K562 (cell line): ENCODE results near the gene GCGR. TPM values are rescaled to one million over a fixed set of nuclear protein-coding genes. Genes with fewer than 3 reads are reported as not detected.

Source experiments
- ATF1 ChIP-seq, 2 experiments: fragments of 450-650 bp in 1 of 2; IDR thresholded peaks; 2 replicates each; pipeline ENCODE4 v1.6.1; 2016; ENCODE audit warnings: missing compliant biosample characterization in 1 of 2, missing genetic modification characterization in 1 of 2
- BRD4 ChIP-seq: fragments of 200-600 bp; sonication (generic); IDR thresholded peaks from 2 replicates; pipeline ENCODE4 v1.6.1; 2017; ENCODE audit warnings: inconsistent platforms
- HDAC1 ChIP-seq, 2 experiments: fragments of 450-650 bp; IDR thresholded peaks; 2 replicates each; pipeline ENCODE4 v1.6.1; 2016 to 2017; ENCODE audit warnings: inconsistent platforms in 1 of 2, mild to moderate bottlenecking in 1 of 2, moderate library complexity in 1 of 2
- HIVEP1 ChIP-seq: fragments of 250-450 bp; sonication (Bioruptor Pico); IDR thresholded peaks from 2 replicates; pipeline ENCODE4 v1.4.0; 2020; ENCODE audit warnings: mild to moderate bottlenecking
- ID3 ChIP-seq, 2 experiments: fragments of 250-450 bp in 1 of 2; fragments of 450-650 bp in 1 of 2; sonication (Bioruptor Pico) in 1 of 2; IDR thresholded peaks; 2 replicates each; pipeline versions ENCODE4 v1.6.1 to v1.8.0; 2016 to 2021; ENCODE audit warnings: mild to moderate bottlenecking in 2 of 2, moderate library complexity in 2 of 2, missing compliant biosample characterization in 1 of 2, missing genetic modification characterization in 1 of 2
- L3MBTL2 ChIP-seq: fragments of 450-650 bp; IDR thresholded peaks from 2 replicates; pipeline ENCODE4 v1.6.1; 2016; ENCODE audit warnings: mild to moderate bottlenecking, moderate library complexity
- NCOA2 ChIP-seq, 2 experiments: fragments of 450-650 bp; IDR thresholded peaks; 2 replicates each; pipeline ENCODE4 v1.6.1; 2018; ENCODE audit warnings: mild to moderate bottlenecking in 2 of 2, moderate library complexity in 1 of 2; ENCODE audit not compliant: partially characterized antibody in 2 of 2
- NCOA4 ChIP-seq: fragments of 450-650 bp; IDR thresholded peaks from 2 replicates; pipeline ENCODE4 v1.6.1; 2018; ENCODE audit warnings: mild to moderate bottlenecking; ENCODE audit not compliant: partially characterized antibody
- PHF8 ChIP-seq: fragments of 200-600 bp; sonication (generic); IDR thresholded peaks from 2 replicates; pipeline ENCODE4 v1.6.1; 2012; ENCODE audit warnings: mixed run types, mild to moderate bottlenecking, inconsistent platforms, low read length, moderate library complexity, borderline replicate concordance
- RBM39 ChIP-seq: fragments of 200-400 bp; formaldehyde crosslinking; optimal IDR thresholded peaks from 2 replicates; pipeline ENCODE3; 2018; ENCODE audit warnings: low read depth, low read length
- RFX1 ChIP-seq: fragments of 450-650 bp; IDR thresholded peaks from 2 replicates; pipeline ENCODE4 v1.6.1; 2016; ENCODE audit warnings: mild to moderate bottlenecking, moderate library complexity
- USF2 ChIP-seq: sonication (generic); formaldehyde crosslinking; IDR thresholded peaks from 2 replicates; pipeline ENCODE4 v1.5.0; 2020; ENCODE audit warnings: missing genetic modification reagents
- ZFX ChIP-seq: sonication (generic); formaldehyde crosslinking; IDR thresholded peaks from 2 replicates; pipeline ENCODE4 v1.8.0; 2022; ENCODE audit warnings: mild to moderate bottlenecking, missing genetic modification reagents, moderate library complexity
- ZNF197 ChIP-seq: fragments of 200-800 bp; sonication (Bioruptor generic); IDR thresholded peaks from 2 replicates; pipeline ENCODE4 v1.6.1; 2016; ENCODE audit warnings: low read depth, missing genetic modification characterization, missing compliant biosample characterization
- ZNF408 ChIP-seq: fragments of 250-450 bp; sonication (Bioruptor Pico); IDR thresholded peaks from 2 replicates; pipeline ENCODE4 v1.4.0; 2020; ENCODE audit warnings: low read depth, mild to moderate bottlenecking, moderate library complexity
- ZNF449 ChIP-seq: fragments of 250-450 bp; sonication (Bioruptor Pico); IDR thresholded peaks from 2 replicates; pipeline ENCODE4 v1.8.0; 2022; ENCODE audit warnings: moderate library complexity, mild to moderate bottlenecking, inconsistent platforms
- ZNF766 ChIP-seq: fragments of 200-800 bp; sonication (Bioruptor generic); conservative IDR thresholded peaks from 2 replicates; pipeline ENCODE4 v1.6.1; 2016; ENCODE audit warnings: missing genetic modification characterization, missing compliant biosample characterization
- polyA plus RNA-seq, 8 experiments: library from polyadenylated mRNA; depleted of rRNA in 4 of 8; stranded (reverse) in 5 of 8; unstranded in 3 of 8; fragments of >200 nt; fragmentation: Nextera tagmentation in 2 of 8; fragmentation: Illumina TruSeq in 1 of 8; extraction: Ambion mirVana in 2 of 8; extraction: Trizol in 1 of 8; gene quantifications; 2 replicates each; pipeline versions ENCODE4 v1.2.1 to v1.2.3, GENCODE V29; 2011 to 2014; ENCODE audit warnings: inconsistent platforms in 1 of 8, missing spikeins in 1 of 8
- total RNA-seq, 7 experiments: library from RNA; depleted of rRNA in 6 of 7; stranded (reverse); fragments of >200 nt in 6 of 7; fragmentation: Illumina TruSeq in 2 of 7; extraction: Trizol in 2 of 7; gene quantifications; 2 replicates each; pipeline versions ENCODE4 v1.2.1 to v1.2.3, GENCODE V29; 2011 to 2021; ENCODE audit warnings: low replicate concordance in 1 of 7

GCGR gene
- total and polyA plus RNA-seq, 9 of the 15 experiments (the other 6 are each of a cell fraction or from before 2014, with no cell fraction given), result not detected

GRCh38 chr17:81833160-81833920, 29.4 kb downstream of the GCGR start, which contains the start of gene MCRIP1 (continued):
- TF ChIP-seq ATF1 (CRISPR knock-in tag; IDR thresholded peaks at IDR 0.05) (no peak), ATF1 (tag; IDR thresholded peaks at IDR 0.05) (peak; percentile 72), ID3 (CRISPR knock-in tag; IDR thresholded peaks at IDR 0.05) (no peak), ID3 (tag; IDR thresholded peaks at IDR 0.05) (peak; percentile 78; the same call in 1 of the 2 replicates), RFX1 (no peak), HDAC1 (IDR thresholded peaks at IDR 0.05) (peak in 1 of 2 experiments; percentile 66; a peak in 2 of 4 replicates), ZFX (peak; percentile 75), NCOA4 (no peak), BRD4 (no peak), L3MBTL2 (peak; percentile 98), ZNF408 (CRISPR knock-in tag) (no peak), ZNF197 (CRISPR knock-in tag) (no peak), ZNF766 (peak; percentile 71), NCOA2 (IDR thresholded peaks at IDR 0.05; ENCODE audit: partially characterized antibody in 2 of 2) (no peak), ZNF449 (CRISPR knock-in tag) (no peak), RBM39 (no peak), PHF8 (peak; percentile 75), HIVEP1 (CRISPR knock-in tag) (no peak), USF2 (CRISPR knock-in tag) (peak; percentile 94)
